DMS79 treated with DMSO at 0.1 percent for 48 hours (cell line): Measurements from ENCODE around the gene FAM174C.
A peak's percentile ranks its signal among the peaks of the same experiment; 100 is the strongest.
"Not testable (repeated sequence)": the region's sequence is repeated elsewhere in the genome, so short reads cannot be mapped to it uniquely, and the experiment has no call there.

Source experiments
- DNase-seq: peaks from one replicate; lab custom pipeline; 2025; lab: John Stamatoyannopoulos, UW

Gene FAM174C

DNA sequence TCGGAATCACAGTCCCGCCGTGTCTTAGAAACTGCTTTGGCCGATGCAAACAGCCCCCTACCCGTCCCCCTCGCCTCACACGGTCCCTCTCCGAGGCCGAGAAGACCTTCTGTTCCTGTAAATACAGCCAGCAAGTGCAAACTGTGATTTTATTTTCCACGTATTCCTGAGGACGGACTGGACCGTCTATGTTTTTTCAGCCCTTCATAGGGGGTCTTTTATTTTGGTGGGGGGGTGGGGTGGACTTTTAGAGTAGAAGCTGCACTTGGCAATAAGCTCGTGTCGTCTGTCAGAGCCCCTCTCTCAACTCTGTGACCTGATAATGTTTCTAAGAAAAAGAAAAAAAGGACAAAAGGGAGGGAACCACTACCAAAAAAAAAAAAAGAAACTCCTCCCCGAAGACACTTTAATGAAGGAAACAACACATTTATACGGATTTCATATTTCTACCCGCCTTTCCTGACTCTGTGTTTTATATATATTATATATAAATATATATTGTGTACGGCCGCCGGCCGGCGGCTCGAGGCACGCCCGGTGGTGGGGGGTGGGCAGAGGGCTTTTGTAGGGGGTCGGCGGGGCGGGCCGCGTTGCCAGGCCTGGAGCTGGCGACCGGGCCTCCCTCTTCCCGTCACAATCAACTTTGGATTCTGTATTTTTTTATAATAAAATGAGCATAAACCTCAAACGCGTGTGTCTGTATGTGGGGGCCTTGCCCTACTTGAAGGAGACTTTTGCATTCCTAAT lies 25.6 kb downstream of the FAM174C start:
- DNase-seq, result no peak

DNA sequence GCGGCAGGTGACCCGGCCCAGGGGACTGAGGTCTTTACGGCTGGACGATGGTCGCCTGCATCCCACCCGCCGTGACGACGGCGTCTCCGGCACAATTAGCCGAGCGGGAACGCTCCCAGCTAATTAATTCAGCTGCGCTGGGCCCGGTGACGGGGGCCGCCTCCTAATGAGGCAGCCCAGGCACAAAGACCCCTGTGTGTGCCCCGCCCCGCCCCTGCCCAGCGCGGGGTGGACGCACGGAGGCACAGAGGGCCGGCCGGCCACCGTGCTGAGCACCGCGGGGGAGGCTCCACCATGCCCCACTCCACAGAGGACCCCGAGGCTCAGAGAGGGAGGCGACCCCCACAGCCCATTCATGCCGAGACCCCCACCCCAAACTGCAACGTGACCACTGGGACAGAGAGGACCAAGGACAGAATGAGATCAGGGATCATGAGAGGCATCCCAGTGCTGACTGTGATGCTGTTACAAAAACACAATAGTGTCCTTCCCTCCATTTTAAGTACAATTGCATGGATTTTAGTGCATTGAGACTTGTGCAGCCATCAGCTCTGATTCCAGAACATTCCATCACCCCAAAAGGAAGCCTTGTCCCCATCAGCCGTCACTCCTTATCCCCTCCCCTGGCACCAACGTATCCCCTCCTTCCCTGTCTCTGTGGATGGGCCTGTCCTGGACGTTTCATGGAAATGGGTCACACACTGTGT lies 27.4 kb downstream of the FAM174C start:
- no peak for DNase-seq

- DNase-seq, result no peak
These were observed 29.0 kb downstream of the FAM174C start for GRCh38 chr19:1304197-1304924.

DNA sequence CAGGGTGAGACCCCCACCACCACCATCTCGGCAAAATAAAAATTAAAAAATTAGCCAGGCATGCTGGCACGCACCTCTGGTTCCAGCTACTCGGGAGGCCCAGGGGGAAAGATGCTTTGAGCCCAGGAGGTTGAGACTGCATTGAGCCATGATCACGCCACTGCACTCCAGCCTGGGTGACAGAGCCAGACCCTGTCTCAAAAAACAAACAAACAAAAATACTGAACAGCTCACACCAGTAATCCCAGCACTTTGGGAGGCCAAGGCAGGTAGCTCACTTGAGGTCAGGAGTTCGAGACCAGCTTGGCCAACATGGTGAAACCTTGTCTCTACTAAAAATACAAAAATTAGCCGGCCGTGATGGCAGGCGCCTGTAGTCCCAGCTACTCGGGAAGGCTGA lies 30.0 kb downstream of the FAM174C start:
- DNase-seq, result not testable (repeated sequence)

DNA sequence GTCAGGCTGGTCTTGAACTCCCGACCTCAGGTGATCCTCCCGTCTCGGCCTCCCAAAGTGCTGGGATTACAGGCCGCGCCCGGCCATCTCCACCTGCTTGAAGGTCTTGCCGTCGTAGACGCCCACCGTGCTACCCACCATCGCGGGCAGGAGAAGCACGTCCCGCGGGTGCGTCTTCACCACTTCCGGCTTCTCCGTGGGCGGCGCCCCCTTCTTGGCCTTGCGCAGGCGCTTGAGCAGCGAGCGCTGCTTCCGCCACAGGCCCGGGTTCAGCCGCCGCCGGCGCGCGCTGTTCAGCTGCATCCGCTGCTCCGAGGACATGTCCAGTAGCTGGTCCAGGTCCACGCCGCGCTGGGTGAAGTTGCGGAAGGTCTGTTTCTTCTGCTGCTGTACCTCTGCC lies 32.0 kb downstream of the FAM174C start:
- no peak for DNase-seq

- DNase-seq, result no peak
These were observed 32.5 kb downstream of the FAM174C start for GRCh38 chr19:1307755-1308303.

DNA sequence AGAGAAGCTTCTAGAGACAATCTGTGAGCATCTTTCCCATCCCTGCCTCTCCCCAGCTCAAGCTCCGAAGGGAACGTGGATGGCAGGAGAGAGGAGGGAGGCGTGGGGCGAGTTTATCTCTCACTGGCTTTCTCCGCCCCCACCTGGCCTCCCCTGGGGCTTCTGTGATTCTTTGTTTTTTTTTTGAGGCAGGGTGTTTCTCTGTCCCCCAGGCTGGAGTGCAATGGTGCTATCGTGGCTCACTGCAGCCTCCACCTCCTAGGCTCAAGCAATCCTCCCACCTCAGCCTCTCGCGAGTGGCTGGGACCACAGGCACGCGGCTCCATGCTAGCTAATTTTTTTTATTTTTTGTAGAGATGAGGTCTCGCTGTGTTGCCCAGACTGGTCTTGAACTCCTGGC lies 33.4 kb downstream of the FAM174C start:
- DNase-seq, result no peak

GRCh38 chr19:1309977-1310852 lies 34.9 kb downstream of the FAM174C start:
- no peak for DNase-seq

- DNase-seq, result no peak
These were observed 35.5 kb downstream of the FAM174C start for GRCh38 chr19:1310853-1311180.

DNA sequence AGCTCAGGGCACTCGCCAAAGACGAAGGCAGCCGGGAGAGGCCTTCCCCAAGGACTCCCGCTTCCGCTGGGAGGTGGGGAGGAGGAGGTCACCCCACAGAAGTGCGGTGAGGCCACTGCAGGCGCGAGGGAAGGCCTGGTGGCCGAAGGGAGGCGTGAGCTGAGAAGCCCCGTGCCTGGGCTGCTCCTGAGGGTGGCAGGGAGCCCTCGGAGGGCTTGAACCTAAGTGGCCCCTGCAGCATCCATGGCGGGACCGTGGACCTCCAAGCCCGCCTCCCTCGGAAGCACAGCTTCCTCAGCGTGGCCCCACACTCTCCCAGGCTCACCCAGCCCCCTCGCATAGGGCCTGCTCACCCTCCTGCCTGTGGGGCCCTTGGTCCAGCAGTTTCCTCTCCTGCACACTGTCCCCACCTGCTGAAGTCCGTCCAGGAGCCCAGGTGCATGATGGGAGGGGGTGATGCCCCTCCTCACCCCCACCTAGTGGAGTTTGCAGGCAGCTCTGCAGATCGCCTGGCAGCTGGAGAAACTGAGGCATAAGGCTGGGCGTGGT lies 36.3 kb downstream of the FAM174C start:
- no peak for DNase-seq

DNA sequence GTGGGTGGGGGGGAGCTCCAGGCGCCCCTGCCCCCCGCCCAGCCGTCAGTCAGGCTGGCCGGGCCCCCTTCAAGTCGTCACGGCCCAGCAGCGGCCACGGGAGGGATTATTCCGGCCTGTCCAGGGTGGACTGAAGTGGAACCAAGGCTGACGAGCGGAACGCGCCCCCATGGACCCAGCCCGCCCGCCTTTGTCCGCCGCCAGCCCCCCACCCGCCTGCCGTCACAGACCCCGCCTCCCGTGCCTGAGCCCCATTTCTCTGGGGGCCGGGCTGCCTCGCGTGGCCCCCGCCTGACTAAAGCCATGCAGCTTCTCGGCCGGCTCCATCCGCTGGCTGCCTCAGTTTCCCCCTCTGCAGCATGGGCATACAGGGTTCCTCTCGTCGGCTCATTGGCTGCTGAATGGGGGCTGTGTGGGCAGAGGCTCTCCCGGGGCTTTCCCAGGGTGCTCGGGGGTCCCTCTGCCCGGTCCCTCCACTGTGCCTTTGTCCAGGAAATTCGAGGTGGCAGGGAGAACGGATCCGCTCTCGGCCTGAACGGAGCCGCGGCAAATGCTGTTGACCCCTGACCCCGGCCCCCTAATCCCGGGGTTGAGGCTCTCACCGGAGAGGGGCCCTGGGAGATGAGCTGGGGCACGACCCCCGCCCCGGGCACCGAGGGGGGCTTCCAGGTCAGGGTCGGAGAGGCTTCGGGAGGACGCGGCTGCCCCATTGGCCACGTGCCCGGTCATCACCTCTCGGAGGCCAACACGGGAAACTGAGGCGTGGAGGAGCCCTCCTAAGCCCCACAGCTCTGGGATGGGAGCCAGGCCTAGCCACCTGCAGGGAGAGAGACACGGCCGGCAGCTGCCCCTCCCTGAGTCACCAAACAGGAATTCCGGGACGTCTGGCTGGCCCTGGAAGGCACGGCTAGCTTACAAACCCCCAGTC lies 37.7 kb downstream of the FAM174C start:
- no peak for DNase-seq

- DNase-seq, result no peak
These were observed 38.6 kb downstream of the FAM174C start for GRCh38 chr19:1313695-1314613.

GRCh38 chr19:1315470-1316166 lies 40.3 kb downstream of the FAM174C start:
- DNase-seq, result peak; percentile 8

GRCh38 chr19:1316466-1316865 lies 41.1 kb downstream of the FAM174C start:
- no peak for DNase-seq

GRCh38 chr19:1317274-1318003 lies 42.1 kb downstream of the FAM174C start:
- no peak for DNase-seq

DNA sequence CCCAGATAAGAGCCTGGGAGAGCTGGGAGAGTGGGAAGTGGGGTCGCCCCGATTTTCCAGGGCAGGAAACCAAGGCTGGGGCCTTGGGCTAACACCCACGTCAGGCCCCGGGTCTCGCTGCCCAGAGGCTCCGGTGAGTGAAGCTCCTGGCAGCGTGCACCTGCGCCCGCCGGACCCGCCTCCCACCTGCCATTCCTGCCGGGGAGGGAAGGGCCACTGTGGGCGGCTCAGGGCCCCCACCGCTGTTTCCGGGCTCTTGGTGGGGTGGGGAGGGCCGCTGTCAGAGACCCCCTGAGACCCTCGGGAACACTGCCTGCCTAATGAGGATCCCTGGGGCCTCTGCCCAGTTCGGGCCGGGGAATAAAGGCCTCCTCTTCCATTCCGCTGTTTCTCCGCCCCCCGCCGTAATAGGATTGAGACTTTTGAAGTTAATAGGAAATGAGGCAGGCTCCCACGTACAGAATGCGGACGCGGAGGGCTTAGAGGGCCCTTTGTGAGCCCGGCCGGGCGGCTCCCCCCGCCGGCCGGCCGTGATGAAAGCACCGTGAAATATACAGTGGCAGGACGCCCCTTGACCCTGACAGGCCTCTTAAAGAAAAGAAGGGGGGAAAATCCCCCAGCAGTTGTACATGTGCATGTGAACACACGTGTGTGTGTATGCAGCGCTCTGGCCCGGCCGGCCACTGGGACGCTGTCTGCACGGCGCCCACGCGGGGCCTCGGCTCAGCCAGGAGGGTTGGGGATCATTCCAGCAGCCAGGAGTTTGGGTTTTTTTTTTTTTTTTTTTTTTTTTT lies 43.5 kb downstream of the FAM174C start:
- DNase-seq, result no peak

DNA sequence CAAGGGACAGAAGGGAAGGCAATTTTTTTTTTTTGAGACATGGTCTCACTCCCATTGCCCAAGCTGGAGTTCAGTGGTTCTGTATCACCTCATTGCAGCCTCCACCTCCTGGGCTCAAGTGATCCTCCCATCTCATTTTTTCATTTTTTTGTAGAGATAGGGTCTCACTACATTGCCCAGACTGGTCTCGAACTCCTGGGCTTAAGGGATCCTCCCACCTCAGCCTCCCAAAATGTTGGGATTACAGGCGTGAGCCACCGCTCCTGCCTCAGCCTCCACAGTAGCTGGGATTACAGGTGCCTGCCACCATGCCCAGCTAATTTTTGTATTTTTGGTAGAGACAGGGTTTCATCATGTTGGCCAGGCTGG lies 44.9 kb downstream of the FAM174C start:
- DNase-seq, result not testable (repeated sequence)
